K562 (cell line): Measurements from ENCODE around the gene QRFP. TPM values are rescaled to one million over a fixed set of nuclear protein-coding genes. Genes with fewer than 3 reads are reported as not detected.

Experiments used
- BRD4 ChIP-seq: fragments of 200-600 bp; sonication (generic); IDR thresholded peaks from 2 replicates; pipeline ENCODE4 v1.6.1; 2017; ENCODE audit warnings: inconsistent platforms
- CBX8 ChIP-seq: fragments of 200-600 bp; sonication (generic); IDR thresholded peaks from 2 replicates; pipeline ENCODE4 v1.6.1; 2012; ENCODE audit warnings: borderline replicate concordance, mixed run types, low read depth, mild to moderate bottlenecking, moderate library complexity, mixed read lengths, low read length, control low read depth, inconsistent platforms; ENCODE audit not compliant: poor library complexity, severe bottlenecking; ENCODE audit errors: extremely low read depth
- NONO ChIP-seq, 2 experiments: fragments of 200-400 bp in 1 of 2; fragments of 450-650 bp in 1 of 2; formaldehyde crosslinking in 1 of 2; IDR thresholded peaks; 2 replicates each; pipeline ENCODE4 v1.6.1; 2017; ENCODE audit warnings: low read depth in 2 of 2, mild to moderate bottlenecking in 2 of 2, moderate library complexity in 2 of 2, low read length in 1 of 2
- PKNOX1 ChIP-seq: fragments of 450-650 bp; IDR thresholded peaks from 2 replicates; pipeline ENCODE4 v1.6.1; 2016
- RAD51 ChIP-seq: fragments of 450-650 bp; IDR thresholded peaks from 2 replicates; pipeline ENCODE4 v1.7.1; 2016; ENCODE audit warnings: low read depth, mild to moderate bottlenecking, borderline replicate concordance
- SMARCB1 ChIP-seq: IDR thresholded peaks from 2 replicates; pipeline ENCODE4 v1.6.1; 2011; ENCODE audit warnings: improper control_type of control experiment, low read depth; ENCODE audit not compliant: insufficient read length
- SNIP1 ChIP-seq: fragments of 450-650 bp; IDR thresholded peaks from 2 replicates; pipeline ENCODE4 v1.7.1; 2017; ENCODE audit warnings: low read depth, mild to moderate bottlenecking
- ZHX1 ChIP-seq: fragments of 150-350 bp; conservative IDR thresholded peaks from 2 replicates; pipeline ENCODE4 v1.6.1; 2014; ENCODE audit warnings: low read length
- polyA plus RNA-seq, 8 experiments: library from polyadenylated mRNA; depleted of rRNA in 4 of 8; stranded (reverse) in 5 of 8; unstranded in 3 of 8; fragments of >200 nt; fragmentation: Nextera tagmentation in 2 of 8; fragmentation: Illumina TruSeq in 1 of 8; extraction: Ambion mirVana in 2 of 8; extraction: Trizol in 1 of 8; gene quantifications; 2 replicates each; pipeline versions ENCODE4 v1.2.1 to v1.2.3, GENCODE V29; 2011 to 2014; ENCODE audit warnings: inconsistent platforms in 1 of 8, missing spikeins in 1 of 8
- total RNA-seq, 7 experiments: library from RNA; depleted of rRNA in 6 of 7; stranded (reverse); fragments of >200 nt in 6 of 7; fragmentation: Illumina TruSeq in 2 of 7; extraction: Trizol in 2 of 7; gene quantifications; 2 replicates each; pipeline versions ENCODE4 v1.2.1 to v1.2.3, GENCODE V29; 2011 to 2021; ENCODE audit warnings: low replicate concordance in 1 of 7

QRFP gene
- total and polyA plus RNA-seq, 9 of the 15 experiments (the other 6 are each of a cell fraction or from before 2014, with no cell fraction given) = not detected

- TF ChIP-seq ZHX1 (no peak), PKNOX1 (no peak), CBX8 (no peak), RAD51 (no peak), SMARCB1 (no peak), BRD4 (no peak), NONO (IDR thresholded peaks at IDR 0.05; ENCODE audit: low read depth in 2 of 2, low read length in 1 of 2) (no peak), SNIP1 (no peak)
Observed at GRCh38 chr9:130883479-130883878, 13.1 kb downstream of the QRFP start (continued).
